Endothelial cell (in vitro differentiated cells): ENCODE results near the gene IFT52. TPM values are rescaled to one million over a fixed set of nuclear protein-coding genes. Genes with fewer than 3 reads are reported as not detected.

Source experiments
- DNase-seq: peaks from one replicate; pipeline ENCODE4 v3.0.0; 2021; ENCODE audit warnings: low spot score
- H3K27ac Mint-ChIP-seq: one replicate; pipeline ENCODE4 v1.8.0; 2021; ENCODE audit warnings: mixed read lengths, inconsistent platforms; ENCODE audit not compliant: unreplicated experiment
- H3K27me3 Mint-ChIP-seq: one replicate; pipeline ENCODE4 v1.8.0; 2021; ENCODE audit warnings: mild to moderate bottlenecking, moderate library complexity, mixed read lengths, inconsistent platforms; ENCODE audit not compliant: unreplicated experiment
- H3K36me3 Mint-ChIP-seq: one replicate; pipeline ENCODE4 v1.8.0; 2021; ENCODE audit warnings: mild to moderate bottlenecking, low read depth, mixed read lengths, inconsistent platforms; ENCODE audit not compliant: unreplicated experiment
- H3K4me1 Mint-ChIP-seq: one replicate; pipeline ENCODE4 v1.8.0; 2021; ENCODE audit warnings: mild to moderate bottlenecking, mixed read lengths, inconsistent platforms; ENCODE audit not compliant: unreplicated experiment
- H3K4me3 Mint-ChIP-seq: one replicate; pipeline ENCODE4 v1.8.0; 2021; ENCODE audit warnings: mild to moderate bottlenecking, mixed read lengths, inconsistent platforms; ENCODE audit not compliant: unreplicated experiment
- H3K9me3 Mint-ChIP-seq: one replicate; pipeline ENCODE4 v1.8.0; 2021; ENCODE audit warnings: mixed read lengths, inconsistent platforms; ENCODE audit not compliant: unreplicated experiment
- total RNA-seq: library from RNA; stranded (reverse); fragmentation: NEBNext Ultra II Directional; extraction: Animal tissue kit (Norgen Biotek cat#: 25700); gene quantifications from one replicate; pipeline ENCODE4 v1.2.1, GENCODE V29; 2021; ENCODE audit not compliant: unreplicated experiment
- TF ChIP-seq, protein P1 (sequence below): fragments of 200-600 bp; sonication (generic); IDR thresholded peaks from one replicate; pipeline ENCODE4 v1.5.0; 2021; ENCODE audit warnings: antibody characterized with exemption; ENCODE audit not compliant: unreplicated experiment

IFT52 gene
- total RNA-seq, 1 donor from 2014 or later, result 49.0 TPM

GRCh38 chr20:43568706-43569105 lies 22.0 kb upstream of the IFT52 start:
- Mint-ChIP-seq H3K27ac (peak overlapping the region; percentile 26), H3K9me3 (no peaks in the 10 kb centered on the region)

DNA sequence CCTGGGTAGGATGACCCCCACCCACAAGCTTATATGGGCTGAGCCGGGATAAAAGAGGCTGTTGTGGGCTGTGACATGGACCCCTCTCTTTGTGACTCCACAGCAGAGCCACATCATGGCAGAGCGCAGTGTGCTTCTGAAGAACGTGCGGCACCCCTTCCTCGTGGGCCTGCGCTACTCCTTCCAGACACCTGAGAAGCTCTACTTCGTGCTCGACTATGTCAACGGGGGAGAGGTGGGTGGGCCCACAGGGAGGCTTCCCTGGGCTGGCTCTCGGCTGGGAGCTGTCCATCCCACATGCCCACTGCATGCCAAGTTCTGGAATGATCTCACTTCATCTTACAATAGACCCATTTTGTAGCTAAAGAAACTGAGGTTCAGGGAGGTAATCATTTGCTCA lies 21.5 kb upstream of the IFT52 start:
- Mint-ChIP-seq H3K4me3 (no peak overlapping the region), H3K27me3 (peaks cover 4% of the 10 kb centered on the region), H3K9me3 (no peaks in the 10 kb centered on the region), H3K27ac (no peak overlapping the region), H3K4me1 (no peaks in the 10 kb centered on the region), H3K36me3 (no peaks in the 10 kb centered on the region)
- TF ChIP-seq, protein P1, sequence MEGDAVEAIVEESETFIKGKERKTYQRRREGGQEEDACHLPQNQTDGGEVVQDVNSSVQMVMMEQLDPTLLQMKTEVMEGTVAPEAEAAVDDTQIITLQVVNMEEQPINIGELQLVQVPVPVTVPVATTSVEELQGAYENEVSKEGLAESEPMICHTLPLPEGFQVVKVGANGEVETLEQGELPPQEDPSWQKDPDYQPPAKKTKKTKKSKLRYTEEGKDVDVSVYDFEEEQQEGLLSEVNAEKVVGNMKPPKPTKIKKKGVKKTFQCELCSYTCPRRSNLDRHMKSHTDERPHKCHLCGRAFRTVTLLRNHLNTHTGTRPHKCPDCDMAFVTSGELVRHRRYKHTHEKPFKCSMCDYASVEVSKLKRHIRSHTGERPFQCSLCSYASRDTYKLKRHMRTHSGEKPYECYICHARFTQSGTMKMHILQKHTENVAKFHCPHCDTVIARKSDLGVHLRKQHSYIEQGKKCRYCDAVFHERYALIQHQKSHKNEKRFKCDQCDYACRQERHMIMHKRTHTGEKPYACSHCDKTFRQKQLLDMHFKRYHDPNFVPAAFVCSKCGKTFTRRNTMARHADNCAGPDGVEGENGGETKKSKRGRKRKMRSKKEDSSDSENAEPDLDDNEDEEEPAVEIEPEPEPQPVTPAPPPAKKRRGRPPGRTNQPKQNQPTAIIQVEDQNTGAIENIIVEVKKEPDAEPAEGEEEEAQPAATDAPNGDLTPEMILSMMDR, result no peak
- DNase-seq, result no peak

More at GRCh38 chr20:43568706-43569105, 22.0 kb upstream of the IFT52 start:
- H3K4me3 Mint-ChIP-seq, result peak overlapping the region; percentile 6
- no peaks in the 10 kb centered on the region for H3K4me1 Mint-ChIP-seq
- no peaks in the 10 kb centered on the region for H3K36me3 Mint-ChIP-seq
- TF ChIP-seq, protein P1, result no peak
- H3K27me3 Mint-ChIP-seq, result peaks cover 4% of the 10 kb centered on the region
- no peak for DNase-seq

DNA sequence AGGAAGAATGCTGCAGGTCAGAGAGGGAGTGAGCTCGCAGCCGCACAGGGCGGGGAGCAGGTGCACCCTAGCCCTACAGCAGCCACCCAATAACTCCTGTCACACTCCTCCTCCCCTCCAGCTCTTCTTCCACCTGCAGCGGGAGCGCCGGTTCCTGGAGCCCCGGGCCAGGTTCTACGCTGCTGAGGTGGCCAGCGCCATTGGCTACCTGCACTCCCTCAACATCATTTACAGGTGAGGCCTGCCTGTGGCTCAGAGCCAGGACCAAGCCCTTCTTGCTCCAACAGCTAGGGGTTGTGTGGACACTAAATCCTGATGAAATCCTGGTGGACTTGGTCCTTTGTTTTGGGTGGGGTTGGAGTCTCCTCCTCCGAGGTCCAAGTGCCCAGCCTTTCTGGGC lies 20.2 kb upstream of the IFT52 start:
- no peaks in the 10 kb centered on the region for H3K9me3 Mint-ChIP-seq
- no peak overlapping the region for H3K4me3 Mint-ChIP-seq
- H3K36me3 Mint-ChIP-seq, result no peaks in the 10 kb centered on the region
- H3K27me3 Mint-ChIP-seq, result peaks cover 4% of the 10 kb centered on the region
- TF ChIP-seq, protein P1, result no peak
- H3K4me1 Mint-ChIP-seq, result no peaks in the 10 kb centered on the region
- no peak for DNase-seq
- no peak overlapping the region for H3K27ac Mint-ChIP-seq

- DNase-seq, result no peak
- Mint-ChIP-seq H3K36me3 (no peaks in the 10 kb centered on the region), H3K9me3 (no peaks in the 10 kb centered on the region), H3K4me3 (no peak overlapping the region), H3K4me1 (no peaks in the 10 kb centered on the region), H3K27ac (no peak overlapping the region), H3K27me3 (peaks cover 4% of the 10 kb centered on the region)
- TF ChIP-seq, protein P1, result no peak
Observed at GRCh38 chr20:43571310-43571709, 19.4 kb upstream of the IFT52 start.

DNA sequence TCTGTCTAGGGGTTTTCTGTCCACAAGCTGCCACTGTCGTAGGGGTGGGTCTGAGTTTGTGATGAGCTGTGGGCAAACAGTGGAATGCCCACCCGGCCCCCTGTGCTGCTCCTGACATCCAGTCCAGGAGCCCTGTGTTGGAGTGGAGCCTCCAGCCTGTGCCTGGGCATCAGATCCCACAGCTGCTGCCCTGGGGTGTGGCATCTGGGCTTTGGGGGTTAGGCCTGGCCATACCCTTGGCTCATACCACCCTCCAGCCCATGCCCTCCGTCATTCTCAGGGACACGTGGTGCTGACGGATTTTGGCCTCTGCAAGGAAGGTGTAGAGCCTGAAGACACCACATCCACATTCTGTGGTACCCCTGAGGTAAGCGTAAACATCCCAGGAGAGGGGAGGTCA lies 19.0 kb upstream of the IFT52 start:
- DNase-seq, result no peak
- peaks cover 4% of the 10 kb centered on the region for H3K27me3 Mint-ChIP-seq
- H3K4me3 Mint-ChIP-seq, result no peak overlapping the region
- no peaks in the 10 kb centered on the region for H3K4me1 Mint-ChIP-seq
- H3K36me3 Mint-ChIP-seq, result no peaks in the 10 kb centered on the region
- no peaks in the 10 kb centered on the region for H3K9me3 Mint-ChIP-seq
- TF ChIP-seq, protein P1, result no peak
- H3K27ac Mint-ChIP-seq, result no peak overlapping the region
